GM18867 (cell line): Measurements from ENCODE around the gene HAUS2.
"Not testable (repeated sequence)": the region's sequence is repeated elsewhere in the genome, so short reads cannot be mapped to it uniquely, and the experiment has no call there.

Experiments
- ATAC-seq: cut with Tn5 transposase; IDR thresholded peaks from one replicate; pipeline ENCODE4 v1.9.1; 2021; ENCODE audit warnings: mild to moderate bottlenecking, moderate library complexity; ENCODE audit not compliant: unreplicated experiment

The HAUS2 gene

GRCh38 chr15:42548249-42549031 is at the start of gene HAUS2, which contains the start of gene LRRC57:
TSS of gene HAUS2 (plus strand) at chr15:42548838. CDS start at chr15:42548873, 35 bp downstream.
TSS of gene LRRC57 (minus strand) at chr15:42548793. CDS start at chr15:42548434, 359 bp downstream.
- ATAC-seq, result peak; percentile 83

GRCh38 chr15:42499858-42500609 is 48.6 kb upstream of the HAUS2 start:
- ATAC-seq, result no peak

GRCh38 chr15:42502477-42502876 is 46.2 kb upstream of the HAUS2 start:
- no peak for ATAC-seq

GRCh38 chr15:42503825-42504224 is 44.8 kb upstream of the HAUS2 start:
- no peak for ATAC-seq

- no peak for ATAC-seq
Measured at GRCh38 chr15:42504631-42505030, 44.0 kb upstream of the HAUS2 start.

- ATAC-seq, result no peak
Measured at GRCh38 chr15:42507514-42507913, 41.1 kb upstream of the HAUS2 start.

GRCh38 chr15:42508263-42508690 is 40.4 kb upstream of the HAUS2 start:
- no peak for ATAC-seq

- no peak for ATAC-seq
Measured at GRCh38 chr15:42510258-42511006, 38.2 kb upstream of the HAUS2 start.

- no peak for ATAC-seq
Measured at GRCh38 chr15:42511007-42511391, 37.6 kb upstream of the HAUS2 start.

- no peak for ATAC-seq
Measured at GRCh38 chr15:42523331-42523730, 25.3 kb upstream of the HAUS2 start.

GRCh38 chr15:42528970-42529369 is 19.7 kb upstream of the HAUS2 start:
- ATAC-seq, result no peak

- ATAC-seq, result no peak
Measured at GRCh38 chr15:42533246-42533645, 15.4 kb upstream of the HAUS2 start.

GRCh38 chr15:42544853-42545629 is 3.6 kb upstream of the HAUS2 start:
- no peak for ATAC-seq

GRCh38 chr15:42547918-42548248 is 755 bp upstream of the HAUS2 start:
- no peak for ATAC-seq

GRCh38 chr15:42549032-42549491 is 424 bp downstream of the HAUS2 start:
- ATAC-seq, result peak; percentile 19

GRCh38 chr15:42549741-42550392 is 1.2 kb downstream of the HAUS2 start:
- ATAC-seq, result no peak

- ATAC-seq, result no peak
Measured at GRCh38 chr15:42553554-42553953, 4.9 kb downstream of the HAUS2 start.

- not testable (repeated sequence) for ATAC-seq
Measured at GRCh38 chr15:42556550-42557207, 8.0 kb downstream of the HAUS2 start.

GRCh38 chr15:42558739-42559138 is 10.1 kb downstream of the HAUS2 start:
- ATAC-seq, result no peak
